PC-9 (cell line): ENCODE measurements around the gene MRPS27. TPM values are rescaled to one million over a fixed set of nuclear protein-coding genes. Genes with fewer than 3 reads are reported as not detected.

Experiments
- BruUV-seq: library from RNA; stranded (reverse); fragments of 400-500 nt; replicated peaks from 2 replicates; lab custom pipeline; 2021; lab: Mats Ljungman, UMichigan
- CTCF ChIA-PET: fragments of 300-600 bp; sonication (Branson Sonifier 250); formaldehyde crosslinking; loops from one replicate; lab custom pipeline; 2022; ENCODE audit warnings: antibody characterized with exemption; lab: Charles Lee
- POLR2A ChIA-PET: fragments of 300-600 bp; sonication (Branson Sonifier 250); formaldehyde crosslinking; loops from one replicate; lab custom pipeline; 2022; ENCODE audit warnings: antibody characterized with exemption; ENCODE audit not compliant: unreplicated experiment; lab: Charles Lee
- DNase-seq, 2 experiments: peaks; one replicate each; pipeline versions ENCODE4 v3.0.0 to v3.0.0-alpha.2; 2015 to 2022; ENCODE audit warnings: mixed read lengths in 1 of 2
- H2AFZ ChIP-seq: fragments of 200-600 bp; sonication (generic); 2 replicates; pipeline ENCODE4 v1.8.1; 2017; ENCODE audit warnings: antibody characterized with exemption
- H3F3A ChIP-seq: fragments of 200-600 bp; sonication (generic); 2 replicates; pipeline ENCODE4 v1.8.1; 2017; ENCODE audit warnings: antibody characterized with exemption, mild to moderate bottlenecking, low read depth; ENCODE audit not compliant: insufficient read depth
- H3K27ac ChIP-seq: fragments of 200-600 bp; sonication (generic); 2 replicates; pipeline ENCODE4 v1.6.1; 2016; ENCODE audit warnings: mixed run types
- H3K27me3 ChIP-seq: fragments of 200-600 bp; sonication (generic); 2 replicates; pipeline ENCODE4 v1.6.1; 2016; ENCODE audit warnings: low read depth, mixed run types; ENCODE audit not compliant: insufficient read depth
- H3K36me3 ChIP-seq: fragments of 200-600 bp; sonication (generic); 2 replicates; pipeline ENCODE4 v1.6.1; 2016; ENCODE audit warnings: low read depth, mixed run types
- H3K4me1 ChIP-seq: fragments of 200-600 bp; sonication (generic); replicated peaks from 2 replicates; pipeline ENCODE4 v1.6.1; 2016; ENCODE audit warnings: mixed run types; ENCODE audit not compliant: insufficient read depth
- H3K4me2 ChIP-seq: fragments of 200-600 bp; sonication (generic); 2 replicates; pipeline ENCODE4 v1.6.1; 2017; ENCODE audit warnings: mixed run types
- H3K4me3 ChIP-seq: fragments of 200-600 bp; sonication (generic); 2 replicates; pipeline ENCODE4 v1.6.1; 2016; ENCODE audit warnings: mixed run types
- H3K79me2 ChIP-seq: fragments of 200-600 bp; sonication (generic); 2 replicates; pipeline ENCODE4 v1.6.1; 2017; ENCODE audit warnings: low read depth, mixed run types
- H3K9me2 ChIP-seq: fragments of 200-600 bp; sonication (generic); 2 replicates; pipeline ENCODE4 v1.8.1; 2017; ENCODE audit warnings: mild to moderate bottlenecking; ENCODE audit not compliant: insufficient read depth
- H3K9me3 ChIP-seq: fragments of 200-600 bp; sonication (generic); 2 replicates; pipeline ENCODE4 v1.8.1; 2016; ENCODE audit warnings: low read depth; ENCODE audit not compliant: insufficient read depth
- H4K20me1 ChIP-seq: fragments of 200-600 bp; sonication (generic); 2 replicates; pipeline ENCODE4 v1.8.1; 2017; ENCODE audit not compliant: insufficient read depth
- EZH2 ChIP-seq: fragments of 200-600 bp; sonication (generic); IDR thresholded peaks from 2 replicates; pipeline ENCODE4 v1.8.0; 2017; ENCODE audit warnings: antibody characterized with exemption, low read depth
- intact Hi-C: fragments of 100-400 bp; cut with micrococcal nuclease; formaldehyde crosslinking; loops from one replicate; pipeline ENCODE4 v1.10.0; 2022; ENCODE audit not compliant: unreplicated experiment
- total RNA-seq: library from RNA; stranded (reverse); gene quantifications from 2 replicates; pipeline ENCODE4 v1.2.3, GENCODE V29; 2021
- TF ChIP-seq, protein P1 (sequence below): fragments of 200-600 bp; sonication (generic); conservative IDR thresholded peaks from 2 replicates; pipeline ENCODE4 v1.6.1; 2017; ENCODE audit warnings: mixed run types, antibody characterized with exemption, mild to moderate bottlenecking, moderate library complexity

MRPS27 gene
- total RNA-seq, 1 experiment from 2014 or later, result 71.0 TPM

DNA sequence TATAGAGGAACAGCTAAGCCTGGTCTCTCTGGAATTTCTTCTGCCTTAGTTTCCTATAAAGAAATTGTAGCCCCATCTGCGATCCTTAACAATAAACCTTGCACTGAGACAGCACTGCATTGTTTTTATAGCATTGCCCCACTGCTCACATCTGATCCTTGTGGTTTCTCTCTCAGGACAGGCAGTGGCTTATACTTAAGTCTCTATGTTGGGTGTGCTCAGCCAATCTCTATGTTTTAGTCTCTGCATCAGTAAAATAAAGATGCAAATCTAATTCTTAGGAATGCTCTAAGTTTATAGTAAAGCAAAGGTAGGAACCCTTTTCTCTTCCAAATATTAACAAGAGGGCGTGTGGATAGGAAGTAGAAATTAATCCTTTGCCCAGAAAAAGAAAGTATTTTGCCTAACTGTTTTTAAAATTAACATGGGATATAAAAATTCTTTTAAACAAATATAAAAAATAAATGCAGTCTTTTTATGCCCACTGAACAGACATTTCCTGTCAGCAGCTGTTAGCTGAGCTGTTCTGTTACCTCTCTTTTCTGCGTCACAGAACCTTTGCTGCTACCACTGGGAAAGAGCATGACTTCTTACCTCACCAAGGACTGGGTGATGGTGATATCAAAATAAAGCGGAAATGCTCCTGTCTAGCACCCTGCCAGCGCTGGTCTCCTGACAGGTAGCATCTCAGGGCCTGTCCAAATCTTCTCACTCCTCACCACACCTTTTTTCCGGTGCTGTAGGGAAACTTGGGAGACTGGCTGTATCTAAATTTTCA is 29.5 kb downstream of the MRPS27 start:
- H3K4me2 ChIP-seq, result no peak overlapping the region
- H3K9me2 ChIP-seq, result no peaks in the 10 kb centered on the region
- H3K79me2 ChIP-seq, result no peaks in the 10 kb centered on the region
- no peaks in the 10 kb centered on the region for H3K4me1 ChIP-seq
- H3K9me3 ChIP-seq, result no peaks in the 10 kb centered on the region
- no peak overlapping the region for H2AFZ ChIP-seq
- 0 out of 2 replicates have a peak, but pooled peaks cover 9% of the 10 kb centered on the region for H3K36me3 ChIP-seq
- TF ChIP-seq, protein P1, sequence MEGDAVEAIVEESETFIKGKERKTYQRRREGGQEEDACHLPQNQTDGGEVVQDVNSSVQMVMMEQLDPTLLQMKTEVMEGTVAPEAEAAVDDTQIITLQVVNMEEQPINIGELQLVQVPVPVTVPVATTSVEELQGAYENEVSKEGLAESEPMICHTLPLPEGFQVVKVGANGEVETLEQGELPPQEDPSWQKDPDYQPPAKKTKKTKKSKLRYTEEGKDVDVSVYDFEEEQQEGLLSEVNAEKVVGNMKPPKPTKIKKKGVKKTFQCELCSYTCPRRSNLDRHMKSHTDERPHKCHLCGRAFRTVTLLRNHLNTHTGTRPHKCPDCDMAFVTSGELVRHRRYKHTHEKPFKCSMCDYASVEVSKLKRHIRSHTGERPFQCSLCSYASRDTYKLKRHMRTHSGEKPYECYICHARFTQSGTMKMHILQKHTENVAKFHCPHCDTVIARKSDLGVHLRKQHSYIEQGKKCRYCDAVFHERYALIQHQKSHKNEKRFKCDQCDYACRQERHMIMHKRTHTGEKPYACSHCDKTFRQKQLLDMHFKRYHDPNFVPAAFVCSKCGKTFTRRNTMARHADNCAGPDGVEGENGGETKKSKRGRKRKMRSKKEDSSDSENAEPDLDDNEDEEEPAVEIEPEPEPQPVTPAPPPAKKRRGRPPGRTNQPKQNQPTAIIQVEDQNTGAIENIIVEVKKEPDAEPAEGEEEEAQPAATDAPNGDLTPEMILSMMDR, result no peak
- no peak for TF ChIP-seq EZH2
- intact Hi-C loops, result no loop called here
- H3K4me3 ChIP-seq, result no peak overlapping the region
- BruUV-seq, result no TSS peak
- CTCF ChIA-PET, result no interaction called here
- POLR2A ChIA-PET, result interaction anchor here (0.6 kb wide), 1 partner anchor 559 kb away, joined by 3 read pairs; no protein-coding TSS in a partner anchor
- no peak for DNase-seq
- H3K27me3 ChIP-seq, result no peaks in the 10 kb centered on the region
- H3F3A ChIP-seq, result no peaks in the 10 kb centered on the region
- no peak overlapping the region for H3K27ac ChIP-seq
- no peaks in the 10 kb centered on the region for H4K20me1 ChIP-seq

DNA sequence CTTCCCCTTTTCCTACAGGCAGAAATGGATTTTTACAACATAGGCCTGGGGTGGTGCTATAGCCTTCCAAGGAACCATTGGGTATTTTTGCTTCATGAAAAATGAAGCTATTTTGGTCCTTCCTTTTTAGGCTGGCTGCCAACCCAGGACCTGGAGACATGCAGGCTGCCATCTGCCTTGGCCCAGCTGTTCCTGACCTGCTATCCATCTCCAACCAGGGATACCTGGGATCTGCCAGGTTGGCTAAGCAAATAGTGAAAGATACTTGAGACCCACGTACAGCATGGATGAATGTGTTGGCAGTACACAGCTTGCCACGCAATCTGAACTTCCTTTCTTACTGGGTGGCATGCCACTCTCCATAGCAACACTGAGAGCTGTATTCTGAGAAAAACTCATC is 31.1 kb downstream of the MRPS27 start:
- Histone ChIP-seq H3K27me3 (no peaks in the 10 kb centered on the region), H2AFZ (no peak overlapping the region), H3F3A (no peaks in the 10 kb centered on the region), H3K4me1 (no peaks in the 10 kb centered on the region), H3K36me3 (0 out of 2 replicates have a peak, but pooled peaks cover 9% of the 10 kb centered on the region), H3K27ac (no peak overlapping the region), H3K79me2 (no peaks in the 10 kb centered on the region), H3K4me3 (no peak overlapping the region), H3K9me2 (no peaks in the 10 kb centered on the region), H3K9me3 (no peaks in the 10 kb centered on the region), H4K20me1 (no peaks in the 10 kb centered on the region), H3K4me2 (no peak overlapping the region)
- TF ChIP-seq EZH2, result no peak
- TF ChIP-seq, protein P1, result no peak
- ChIA-PET POLR2A (interaction anchor here (0.5 to 0.6 kb wide), 2 partner anchors 315 to 385 kb away, joined by 3 to 13 read pairs; no protein-coding TSS in a partner anchor), CTCF (no interaction called here)
- intact Hi-C loops, result no loop called here
- DNase-seq, result no peak
- BruUV-seq, result no TSS peak

- H3K36me3 ChIP-seq, result peaks cover 1% of the 10 kb centered on the region; the same call in 1 of the 2 replicates
- no peaks in the 10 kb centered on the region for H3F3A ChIP-seq
- POLR2A ChIA-PET, result no interaction called here
- no peaks in the 10 kb centered on the region for H3K9me3 ChIP-seq
- no peak for DNase-seq
- CTCF ChIA-PET, result no interaction called here
- intact Hi-C loops, result no loop called here
- no peaks in the 10 kb centered on the region for H3K9me2 ChIP-seq
- H2AFZ ChIP-seq, result no peak overlapping the region
- no peaks in the 10 kb centered on the region for H4K20me1 ChIP-seq
- H3K4me1 ChIP-seq, result peaks cover 15% of the 10 kb centered on the region
- H3K79me2 ChIP-seq, result no peaks in the 10 kb centered on the region
- no peaks in the 10 kb centered on the region for H3K27me3 ChIP-seq
- H3K4me3 ChIP-seq, result no peak overlapping the region
- TF ChIP-seq, protein P1, result no peak
- no peak for TF ChIP-seq EZH2
- H3K27ac ChIP-seq, result no peak overlapping the region
- H3K4me2 ChIP-seq, result no peak overlapping the region
- BruUV-seq, result no TSS peak
These were observed 33.2 kb downstream of the MRPS27 start for GRCh38 chr5:72286798-72287197.
